ENCODE measurements around the gene CD247.

CD247 gene

GRCh38 chr1:167487614-167488013, 30.7 kb downstream of the CD247 start:
- DNase-seq = no peak

GRCh38 chr1:167486090-167486824, 32.1 kb downstream of the CD247 start:
- no peak for DNase-seq

- no peak for DNase-seq
These were observed 33.4 kb downstream of the CD247 start for GRCh38 chr1:167484726-167485502.

GRCh38 chr1:167483790-167484189, 34.5 kb downstream of the CD247 start:
- DNase-seq = no peak

- no peak for DNase-seq
These were observed 36.1 kb downstream of the CD247 start for GRCh38 chr1:167482184-167482583.

GRCh38 chr1:167479331-167479979, 38.9 kb downstream of the CD247 start:
- DNase-seq = no peak

GRCh38 chr1:167477986-167478385, 40.3 kb downstream of the CD247 start:
- DNase-seq = no peak

GRCh38 chr1:167476061-167476460, 42.3 kb downstream of the CD247 start:
- no peak for DNase-seq

GRCh38 chr1:167474191-167474641, 44.1 kb downstream of the CD247 start:
- DNase-seq = no peak

GRCh38 chr1:167473761-167474160, 44.6 kb downstream of the CD247 start:
- DNase-seq = no peak

- no peak for DNase-seq
These were observed 45.4 kb downstream of the CD247 start for GRCh38 chr1:167472752-167473521.

- no peak for DNase-seq
These were observed 46.8 kb downstream of the CD247 start for GRCh38 chr1:167471568-167471967.

GRCh38 chr1:167469280-167469965, 48.9 kb downstream of the CD247 start:
- no peak for DNase-seq

GRCh38 chr1:167467752-167468151, 50.6 kb downstream of the CD247 start:
- DNase-seq = no peak

GRCh38 chr1:167467126-167467710, 51.1 kb downstream of the CD247 start:
- no peak for DNase-seq

GRCh38 chr1:167465743-167466142, 52.6 kb downstream of the CD247 start:
- no peak for DNase-seq

GRCh38 chr1:167465018-167465417, 53.3 kb downstream of the CD247 start:
- no peak for DNase-seq

- DNase-seq = no peak
These were observed 54.3 kb downstream of the CD247 start for GRCh38 chr1:167463875-167464575.

- DNase-seq = no peak
These were observed 55.2 kb downstream of the CD247 start for GRCh38 chr1:167463080-167463479.

- no peak for DNase-seq
These were observed 56.0 kb downstream of the CD247 start for GRCh38 chr1:167462341-167462740.

GRCh38 chr1:167460836-167461235, 57.5 kb downstream of the CD247 start:
- no peak for DNase-seq

All from NCI-H2081 treated with DMSO at 0.1 percent for 48 hours (cell line).